COLO668 (cell line): Measurements from ENCODE around the gene SELENOO.

Experiments used
- DNase-seq: peaks from one replicate; lab custom pipeline; 2025; ENCODE audit not compliant: unreplicated experiment; lab: John Stamatoyannopoulos, UW

SELENOO gene

GRCh38 chr22:50171319-50171964 is 29.4 kb upstream of the SELENOO start:
- DNase-seq: no peak

DNA sequence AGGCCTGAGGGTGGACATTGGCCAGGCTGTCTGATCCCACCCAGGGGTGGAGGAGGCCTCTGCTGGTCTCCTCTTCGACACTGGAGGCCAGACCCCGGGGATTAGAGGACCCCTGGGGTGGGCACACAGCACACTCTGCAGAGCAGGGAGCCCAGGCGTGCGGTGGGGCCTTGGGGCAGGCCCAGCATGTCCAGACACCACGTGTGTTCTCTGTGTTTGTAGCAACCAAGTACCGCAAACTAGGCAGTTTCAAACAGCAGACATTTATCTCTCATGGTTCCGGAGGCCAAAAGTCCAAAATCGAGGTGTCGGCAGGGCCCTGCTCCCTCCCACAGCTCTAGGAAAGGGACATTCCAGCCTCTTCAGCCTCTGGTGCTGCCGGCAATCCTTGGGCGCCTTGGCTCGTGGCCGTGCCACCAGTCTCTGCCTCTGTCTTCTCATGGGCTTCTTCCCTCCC is 28.8 kb upstream of the SELENOO start:
- no peak for DNase-seq

DNA sequence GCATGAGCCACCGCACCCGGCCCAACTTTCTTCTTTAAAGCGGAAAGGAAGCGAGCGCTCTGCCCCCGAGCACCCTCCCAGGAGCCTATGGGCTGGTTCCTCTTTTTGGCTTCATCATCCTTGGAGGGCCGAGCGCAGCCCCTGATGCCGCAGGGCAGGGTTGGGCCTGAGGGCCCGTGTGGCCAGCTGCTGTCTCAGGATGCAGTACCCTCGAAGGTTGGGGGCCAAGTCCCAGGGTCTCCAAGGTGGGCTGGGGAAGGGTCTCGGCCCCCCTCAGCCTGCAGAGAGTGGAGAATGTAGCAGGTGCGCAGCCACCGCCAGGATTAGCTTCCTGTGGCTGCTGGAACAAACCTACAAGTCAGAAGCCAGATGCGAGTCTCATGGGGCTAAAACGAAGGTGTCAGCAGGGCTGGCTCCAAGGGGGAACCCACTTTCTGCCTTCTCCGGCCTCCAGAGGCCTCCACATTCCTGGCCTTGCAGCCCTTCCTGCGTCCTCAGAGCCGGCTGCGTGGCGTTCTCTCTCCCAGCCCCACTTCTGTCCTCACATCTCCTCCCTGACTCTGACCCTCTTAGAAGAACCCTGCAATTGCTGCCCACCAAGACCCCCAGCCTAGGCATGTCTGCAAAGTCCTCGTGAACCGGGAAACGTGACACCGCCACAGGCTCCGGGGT is 27.4 kb upstream of the SELENOO start:
- DNase-seq: no peak

DNA sequence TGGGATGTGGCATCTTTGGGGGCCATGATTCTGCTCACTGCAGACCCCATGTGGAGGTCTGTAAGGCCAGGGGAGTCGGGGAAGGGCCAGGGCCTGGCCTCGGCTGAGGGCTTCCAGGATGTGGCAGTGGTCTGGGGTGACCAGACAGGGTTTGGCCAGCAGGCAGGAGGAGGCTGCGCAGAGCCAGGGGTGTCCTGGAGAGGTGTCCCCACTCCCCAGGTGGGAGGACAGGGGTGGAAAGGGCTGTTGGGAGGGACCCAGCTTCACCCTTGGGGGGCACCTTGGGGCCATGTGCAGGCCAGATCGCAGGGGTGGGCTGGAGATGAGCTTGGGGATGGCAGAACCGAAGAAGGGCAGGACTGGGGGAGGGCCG is 26.8 kb upstream of the SELENOO start:
- no peak for DNase-seq

- no peak for DNase-seq
These were observed 26.2 kb upstream of the SELENOO start for GRCh38 chr22:50174382-50175190.

- no peak for DNase-seq
These were observed 25.7 kb upstream of the SELENOO start for GRCh38 chr22:50175191-50175461.

GRCh38 chr22:50175921-50176849 is 24.6 kb upstream of the SELENOO start:
- DNase-seq: no peak

- no peak for DNase-seq
These were observed 23.8 kb upstream of the SELENOO start for GRCh38 chr22:50176850-50177536.

GRCh38 chr22:50177537-50178470 is 23.0 kb upstream of the SELENOO start:
- DNase-seq: no peak

DNA sequence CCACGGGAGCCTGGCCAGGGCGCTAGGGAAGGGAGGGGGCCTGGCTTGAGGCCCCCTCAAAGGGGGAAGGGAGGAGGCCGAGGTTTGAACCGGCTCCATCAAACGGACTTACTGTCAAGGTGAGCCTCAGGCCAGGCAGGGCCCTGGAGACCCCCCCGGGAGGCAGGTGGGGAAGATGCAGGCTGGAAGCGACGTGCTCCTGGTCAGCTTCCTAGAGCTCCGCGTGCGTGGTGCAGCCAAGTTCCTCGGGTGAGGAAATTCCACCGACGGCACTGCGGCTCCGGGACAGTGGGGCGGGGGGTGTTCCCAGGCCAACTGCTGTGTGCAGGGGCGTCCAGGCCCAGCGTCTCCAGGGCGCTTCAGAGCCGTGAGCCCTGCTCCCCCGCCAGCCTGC is 22.3 kb upstream of the SELENOO start:
- no peak for DNase-seq

- no peak for DNase-seq
These were observed 21.6 kb upstream of the SELENOO start for GRCh38 chr22:50178871-50179869.

DNA sequence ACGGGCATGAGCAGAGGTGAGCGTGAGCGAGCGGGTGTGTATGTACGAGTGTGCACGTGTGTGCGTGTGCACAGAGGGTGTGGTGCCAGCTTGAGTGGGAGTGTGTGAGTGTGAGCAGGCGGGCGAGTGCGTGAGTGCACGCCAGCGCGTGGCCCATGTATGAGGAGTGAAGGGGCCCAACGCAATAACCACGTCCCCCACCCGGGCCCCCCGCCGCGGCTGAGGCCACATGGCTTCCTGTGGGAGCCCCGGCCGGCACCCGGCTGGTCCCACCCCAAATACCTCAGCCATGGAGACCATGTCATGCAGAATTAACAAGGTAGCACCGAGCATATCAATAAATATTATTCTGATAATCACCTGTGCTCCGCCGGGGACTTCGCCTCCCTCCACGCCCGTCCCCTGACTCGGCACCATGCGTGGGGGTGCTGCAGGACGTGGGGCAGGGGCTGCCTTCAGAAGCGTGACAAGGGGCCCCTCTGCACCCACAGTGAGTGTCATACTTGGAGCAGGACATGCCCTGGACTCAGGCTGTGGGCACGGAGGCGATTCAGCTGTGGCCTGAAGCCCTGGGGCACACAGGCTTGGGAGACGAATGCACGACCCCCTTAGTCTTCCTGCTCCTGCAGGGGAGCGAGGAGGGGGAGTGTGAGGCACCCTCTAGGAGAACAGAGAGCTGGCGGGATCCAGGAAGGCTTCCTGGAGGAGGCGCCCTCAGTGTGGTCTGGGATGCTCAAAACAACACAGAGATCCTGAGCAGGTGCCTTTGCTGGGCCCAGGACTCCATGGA is 20.7 kb upstream of the SELENOO start:
- no peak for DNase-seq

DNA sequence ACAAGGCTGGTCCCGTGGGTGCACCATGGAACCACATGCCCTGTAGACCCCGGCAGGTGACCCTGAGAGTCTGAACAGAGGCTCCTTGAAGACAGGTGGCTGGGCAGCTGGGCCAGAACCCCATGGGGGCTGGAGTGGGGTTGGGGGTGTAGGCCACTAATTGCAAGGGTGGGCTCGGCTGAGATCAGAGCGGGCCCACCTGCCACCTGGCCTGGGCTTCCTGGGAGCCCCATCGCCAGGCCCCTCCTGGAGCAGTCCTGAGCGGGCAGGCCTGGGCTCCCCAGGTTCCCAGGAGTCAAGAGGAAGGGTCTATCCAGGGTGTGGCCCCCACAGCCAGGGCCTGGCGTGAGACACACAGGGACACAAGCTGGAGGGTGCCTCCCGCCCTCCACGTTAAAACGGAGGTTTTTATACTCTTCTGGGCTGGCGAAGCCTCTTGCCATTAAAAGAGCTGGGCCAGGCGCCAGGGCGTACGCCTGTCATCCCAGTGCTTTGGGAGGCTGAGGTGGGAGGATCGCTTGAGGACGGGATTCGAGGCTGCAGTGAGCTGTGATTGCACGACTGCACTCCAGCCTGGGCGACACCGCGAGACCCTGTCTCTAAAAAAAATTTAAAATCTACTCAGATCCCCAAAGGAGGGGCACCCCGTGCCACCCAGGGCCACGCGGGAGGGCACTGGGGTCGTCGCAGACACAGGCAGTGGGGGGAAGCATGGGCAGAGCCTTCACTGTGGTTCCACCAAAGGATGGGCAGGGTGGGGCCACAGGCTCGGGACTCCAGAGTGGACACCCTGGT is 19.9 kb upstream of the SELENOO start:
- DNase-seq: no peak

- peak; percentile 28 for DNase-seq
These were observed 18.4 kb upstream of the SELENOO start for GRCh38 chr22:50182176-50183081.

- no peak for DNase-seq
These were observed 17.5 kb upstream of the SELENOO start for GRCh38 chr22:50183141-50183971.
